ENCODE data around the gene FAS. TPM values are rescaled to one million over a fixed set of nuclear protein-coding genes. Genes with fewer than 3 reads are reported as not detected.
A peak's percentile ranks its signal among the peaks of the same experiment; 100 is the strongest.

The FAS gene
- polyA plus RNA-seq, 1 donor (not counting 4 experiments of a cell fraction or from before 2014, with no cell fraction given) = 44.8 TPM

DNA sequence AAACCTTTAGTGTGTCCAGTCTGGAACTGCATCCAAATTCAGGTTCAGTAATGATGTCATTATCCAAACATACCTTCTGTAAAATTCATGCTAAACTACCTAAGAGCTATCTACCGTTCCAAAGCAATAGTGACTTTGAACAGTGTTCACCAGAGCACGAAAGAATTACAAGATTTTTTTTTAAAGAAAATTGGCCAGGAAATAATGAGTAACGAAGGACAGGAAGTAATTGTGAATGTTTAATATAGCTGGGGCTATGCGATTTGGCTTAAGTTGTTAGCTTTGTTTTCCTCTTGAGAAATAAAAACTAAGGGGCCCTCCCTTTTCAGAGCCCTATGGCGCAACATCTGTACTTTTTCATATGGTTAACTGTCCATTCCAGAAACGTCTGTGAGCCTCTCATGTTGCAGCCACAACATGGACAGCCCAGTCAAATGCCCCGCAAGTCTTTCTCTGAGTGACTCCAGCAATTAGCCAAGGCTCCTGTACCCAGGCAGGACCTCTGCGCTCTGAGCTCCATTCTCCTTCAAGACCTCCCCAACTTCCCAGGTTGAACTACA, 694 bp upstream of the FAS start:
- Histone ChIP-seq H3K27ac (ENCODE audit: control insufficient read depth, insufficient read depth, low read length) (peak overlapping the region; percentile 98), H3K36me3 (ENCODE audit: control insufficient read depth in 2 of 2, extremely low read depth in 1 of 2, insufficient read depth in 2 of 2, low read length in 2 of 2) (no peaks in the 10 kb centered on the region), H2AFZ (ENCODE audit: control insufficient read depth, low read length) (peak overlapping the region; percentile 86), H3K9me3 (ENCODE audit: control insufficient read depth, low read depth, low read length) (no peaks in the 10 kb centered on the region), H3K9ac (ENCODE audit: control insufficient read depth, extremely low read depth, insufficient read depth, low read length) (peak overlapping the region; percentile 96), H3K4me3 (ENCODE audit: control insufficient read depth in 2 of 3, extremely low read depth in 1 of 3, insufficient read depth in 2 of 3, low read depth in 1 of 3, low read length in 3 of 3) (peak overlapping the region; percentile 64 to 96 (median 89)), H3K9me1 (ENCODE audit: control insufficient read depth, extremely low read depth, insufficient read depth, low read length) (no peaks in the 10 kb centered on the region), H3K27me3 (ENCODE audit: control insufficient read depth, extremely low read depth, insufficient read depth, low read length) (no peaks in the 10 kb centered on the region), H4K20me1 (ENCODE audit: control insufficient read depth, extremely low read depth, insufficient read depth, low read length) (no peaks in the 10 kb centered on the region), H3K4me2 (ENCODE audit: control insufficient read depth, extremely low read depth, insufficient read depth, low read depth, low read length) (peak overlapping the region; percentile 98), H3K79me2 (ENCODE audit: control insufficient read depth, insufficient read depth, low read length) (peaks cover 27% of the 10 kb centered on the region), H3K4me1 (ENCODE audit: control insufficient read depth, extremely low read depth, insufficient read depth, low read length) (peaks cover 29% of the 10 kb centered on the region)
- TF ChIP-seq, protein P1, sequence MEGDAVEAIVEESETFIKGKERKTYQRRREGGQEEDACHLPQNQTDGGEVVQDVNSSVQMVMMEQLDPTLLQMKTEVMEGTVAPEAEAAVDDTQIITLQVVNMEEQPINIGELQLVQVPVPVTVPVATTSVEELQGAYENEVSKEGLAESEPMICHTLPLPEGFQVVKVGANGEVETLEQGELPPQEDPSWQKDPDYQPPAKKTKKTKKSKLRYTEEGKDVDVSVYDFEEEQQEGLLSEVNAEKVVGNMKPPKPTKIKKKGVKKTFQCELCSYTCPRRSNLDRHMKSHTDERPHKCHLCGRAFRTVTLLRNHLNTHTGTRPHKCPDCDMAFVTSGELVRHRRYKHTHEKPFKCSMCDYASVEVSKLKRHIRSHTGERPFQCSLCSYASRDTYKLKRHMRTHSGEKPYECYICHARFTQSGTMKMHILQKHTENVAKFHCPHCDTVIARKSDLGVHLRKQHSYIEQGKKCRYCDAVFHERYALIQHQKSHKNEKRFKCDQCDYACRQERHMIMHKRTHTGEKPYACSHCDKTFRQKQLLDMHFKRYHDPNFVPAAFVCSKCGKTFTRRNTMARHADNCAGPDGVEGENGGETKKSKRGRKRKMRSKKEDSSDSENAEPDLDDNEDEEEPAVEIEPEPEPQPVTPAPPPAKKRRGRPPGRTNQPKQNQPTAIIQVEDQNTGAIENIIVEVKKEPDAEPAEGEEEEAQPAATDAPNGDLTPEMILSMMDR (optimal IDR thresholded peaks at IDR 0.05 in 1 of 3, IDR thresholded peaks at IDR 0.05 in 1 of 3, conservative IDR thresholded peaks at IDR 0.05 in 1 of 3; ENCODE audit: extremely low read depth in 1 of 3, insufficient read depth in 2 of 3, low read length in 3 of 3) = no peak
- no peak for TF ChIP-seq EZH2 (IDR thresholded peaks at IDR 0.05; ENCODE audit: low read length)
- DNase-seq (ENCODE audit: low read depth, low spot score) (no peak), FAIRE-seq (peak; percentile 53)
- dilution Hi-C loops (cut with MboI; ENCODE audit: extremely low pct_ligation_motif_present, low sequenced_read_pairs) = no loop called here

DNA sequence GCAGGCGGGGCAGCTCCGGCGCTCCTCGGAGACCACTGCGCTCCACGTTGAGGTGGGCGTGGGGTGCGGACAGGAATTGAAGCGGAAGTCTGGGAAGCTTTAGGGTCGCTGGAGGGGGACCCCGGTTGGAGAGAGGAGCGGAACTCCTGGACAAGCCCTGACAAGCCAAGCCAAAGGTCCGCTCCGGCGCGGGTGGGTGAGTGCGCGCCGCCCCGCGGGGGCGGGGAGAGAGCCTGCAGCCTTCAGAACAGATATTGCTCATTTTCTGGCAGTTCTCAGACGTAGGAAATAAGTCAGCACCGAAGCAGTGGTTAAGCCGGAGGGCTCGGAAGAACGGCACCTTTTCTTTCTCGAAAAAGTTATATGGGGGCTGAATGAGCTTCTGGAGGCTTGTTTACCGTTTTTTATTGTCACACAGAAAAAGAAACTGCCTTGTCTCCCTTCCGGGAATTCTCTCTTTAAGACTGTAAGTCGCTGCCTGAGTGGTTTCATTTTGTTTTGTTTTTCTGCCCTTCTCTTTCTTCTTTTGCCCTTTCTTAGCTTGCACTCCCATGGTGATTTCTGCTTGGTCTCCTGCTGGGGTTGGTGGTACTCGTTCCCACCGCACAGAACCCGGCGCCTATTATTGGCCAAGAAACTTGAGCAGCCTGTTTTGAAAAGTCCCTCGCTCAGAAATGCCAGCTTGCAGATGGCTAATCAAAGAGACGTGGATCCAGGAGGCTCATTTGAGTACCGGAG, 732 bp downstream of the FAS start:
- peaks cover 37% of the 10 kb centered on the region for H3K4me1 ChIP-seq (ENCODE audit: control insufficient read depth, extremely low read depth, insufficient read depth, low read length)

More for the DNA sequence above, 732 bp downstream of the FAS start:
- Histone ChIP-seq H3K4me3 (ENCODE audit: control insufficient read depth in 2 of 3, extremely low read depth in 1 of 3, insufficient read depth in 2 of 3, low read depth in 1 of 3, low read length in 3 of 3) (peak overlapping the region; percentile 64 to 96 (median 89)), H3K9me1 (ENCODE audit: control insufficient read depth, extremely low read depth, insufficient read depth, low read length) (no peaks in the 10 kb centered on the region), H3K9ac (ENCODE audit: control insufficient read depth, extremely low read depth, insufficient read depth, low read length) (peak overlapping the region; percentile 96), H3K4me2 (ENCODE audit: control insufficient read depth, extremely low read depth, insufficient read depth, low read depth, low read length) (peak overlapping the region; percentile 98), H3K27me3 (ENCODE audit: control insufficient read depth, extremely low read depth, insufficient read depth, low read length) (no peaks in the 10 kb centered on the region), H3K9me3 (ENCODE audit: control insufficient read depth, low read depth, low read length) (no peaks in the 10 kb centered on the region), H3K79me2 (ENCODE audit: control insufficient read depth, insufficient read depth, low read length) (peaks cover 39% of the 10 kb centered on the region), H4K20me1 (ENCODE audit: control insufficient read depth, extremely low read depth, insufficient read depth, low read length) (no peaks in the 10 kb centered on the region), H3K36me3 (ENCODE audit: control insufficient read depth in 2 of 2, extremely low read depth in 1 of 2, insufficient read depth in 2 of 2, low read length in 2 of 2) (no peaks in the 10 kb centered on the region), H3K27ac (ENCODE audit: control insufficient read depth, insufficient read depth, low read length) (peak overlapping the region; percentile 98), H2AFZ (ENCODE audit: control insufficient read depth, low read length) (peak overlapping the region; percentile 86)
- dilution Hi-C loops (cut with MboI; ENCODE audit: extremely low pct_ligation_motif_present, low sequenced_read_pairs) = no loop called here
- DNase-seq (ENCODE audit: low read depth, low spot score) (no peak), FAIRE-seq (no peak)
- no peak for TF ChIP-seq EZH2 (IDR thresholded peaks at IDR 0.05; ENCODE audit: low read length)
- TF ChIP-seq, protein P1 (optimal IDR thresholded peaks at IDR 0.05 in 1 of 3, IDR thresholded peaks at IDR 0.05 in 1 of 3, conservative IDR thresholded peaks at IDR 0.05 in 1 of 3; ENCODE audit: extremely low read depth in 1 of 3, insufficient read depth in 2 of 3, low read length in 3 of 3) = no peak
